HG02678 (cell line): Measurements from ENCODE around the gene GTF2A1.

Source experiments
- ATAC-seq: cut with Tn5 transposase; IDR thresholded peaks from one replicate; pipeline ENCODE4 v1.9.1; 2021; ENCODE audit warnings: mild to moderate bottlenecking, moderate library complexity; ENCODE audit not compliant: unreplicated experiment

GTF2A1 gene

GRCh38 chr14:81179631-81180030 is 41.1 kb downstream of the GTF2A1 start:
- ATAC-seq: no peak

GRCh38 chr14:81178063-81178462 is 42.7 kb downstream of the GTF2A1 start:
- peak; percentile 39 for ATAC-seq

GRCh38 chr14:81177225-81177624 is 43.5 kb downstream of the GTF2A1 start:
- no peak for ATAC-seq

GRCh38 chr14:81176241-81176640 is 44.5 kb downstream of the GTF2A1 start:
- ATAC-seq: no peak

GRCh38 chr14:81172881-81173280 is 47.9 kb downstream of the GTF2A1 start:
- peak; percentile 30 for ATAC-seq

GRCh38 chr14:81172353-81172752 is 48.4 kb downstream of the GTF2A1 start:
- peak; percentile 14 for ATAC-seq

- ATAC-seq: no peak
Observed at GRCh38 chr14:81170829-81171195, 49.9 kb downstream of the GTF2A1 start.

GRCh38 chr14:81170104-81170828 is 50.5 kb downstream of the GTF2A1 start:
- ATAC-seq: peak; percentile 96

- ATAC-seq: peak; percentile 21
Observed at GRCh38 chr14:81169711-81170103, 51.1 kb downstream of the GTF2A1 start.

- no peak for ATAC-seq
Observed at GRCh38 chr14:81169267-81169666, 51.5 kb downstream of the GTF2A1 start.

GRCh38 chr14:81166121-81166520 is 54.6 kb downstream of the GTF2A1 start:
- no peak for ATAC-seq

GRCh38 chr14:81165188-81165587 is 55.6 kb downstream of the GTF2A1 start:
- no peak for ATAC-seq

GRCh38 chr14:81164167-81164774 is 56.5 kb downstream of the GTF2A1 start:
- peak; percentile 89 for ATAC-seq

GRCh38 chr14:81162941-81163340 is 57.8 kb downstream of the GTF2A1 start:
- ATAC-seq: no peak

- no peak for ATAC-seq
Observed at GRCh38 chr14:81161749-81162148, 59.0 kb downstream of the GTF2A1 start.

GRCh38 chr14:81161088-81161487 is 59.7 kb downstream of the GTF2A1 start:
- no peak for ATAC-seq

- ATAC-seq: no peak
Observed at GRCh38 chr14:81157431-81157830, 63.3 kb downstream of the GTF2A1 start.

GRCh38 chr14:81153187-81153586 is 67.6 kb downstream of the GTF2A1 start:
- ATAC-seq: no peak

- no peak for ATAC-seq
Observed at GRCh38 chr14:81148635-81149034, 72.1 kb downstream of the GTF2A1 start.

- ATAC-seq: peak; percentile 75
Observed at GRCh38 chr14:81147140-81147897, 73.4 kb downstream of the GTF2A1 start.

GRCh38 chr14:81144824-81145603 is 75.7 kb downstream of the GTF2A1 start:
- ATAC-seq: no peak
